Gastroesophageal sphincter (tissue), 3 donors: ENCODE data around the gene NADK2.

Experiments
- POLR2A ChIP-seq, 2 donors: fragments of 450-650 bp; IDR thresholded peaks; one replicate each; pipeline ENCODE4 v1.6.1; 2017; ENCODE audit warnings: antibody characterized with exemption in 2 of 2, mild to moderate bottlenecking in 2 of 2, moderate library complexity in 1 of 2
- TF ChIP-seq, protein P1 (sequence below), 4 experiments: fragments of 200-600 bp in 2 of 4; fragments of 450-650 bp in 2 of 4; sonication (generic) in 1 of 4; IDR thresholded peaks; one replicate each; pipeline ENCODE4 v1.5.1; 2017 to 2019; ENCODE audit warnings: antibody characterized with exemption in 4 of 4, mild to moderate bottlenecking in 2 of 4, moderate library complexity in 2 of 4

DNA sequence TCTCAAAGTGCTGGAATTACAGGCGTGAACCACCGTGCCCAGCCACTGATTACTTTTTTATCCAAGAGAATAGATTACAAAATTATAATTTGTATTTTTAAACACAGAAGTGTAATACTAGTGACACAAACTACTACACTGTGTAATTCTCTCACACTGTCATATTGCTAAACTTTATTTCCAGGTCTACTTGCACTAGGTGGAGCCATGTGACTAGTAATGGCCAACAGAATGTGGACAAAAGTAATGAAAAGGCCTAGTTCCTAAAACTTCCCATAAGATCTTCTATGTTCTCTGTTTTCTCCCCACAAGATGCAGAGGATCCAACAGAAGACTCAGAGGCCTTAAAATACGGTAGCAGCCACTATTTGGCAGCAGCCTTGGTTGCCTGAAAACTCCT lies 27.3 kb downstream of the NADK2 start:
- TF ChIP-seq, protein P1, sequence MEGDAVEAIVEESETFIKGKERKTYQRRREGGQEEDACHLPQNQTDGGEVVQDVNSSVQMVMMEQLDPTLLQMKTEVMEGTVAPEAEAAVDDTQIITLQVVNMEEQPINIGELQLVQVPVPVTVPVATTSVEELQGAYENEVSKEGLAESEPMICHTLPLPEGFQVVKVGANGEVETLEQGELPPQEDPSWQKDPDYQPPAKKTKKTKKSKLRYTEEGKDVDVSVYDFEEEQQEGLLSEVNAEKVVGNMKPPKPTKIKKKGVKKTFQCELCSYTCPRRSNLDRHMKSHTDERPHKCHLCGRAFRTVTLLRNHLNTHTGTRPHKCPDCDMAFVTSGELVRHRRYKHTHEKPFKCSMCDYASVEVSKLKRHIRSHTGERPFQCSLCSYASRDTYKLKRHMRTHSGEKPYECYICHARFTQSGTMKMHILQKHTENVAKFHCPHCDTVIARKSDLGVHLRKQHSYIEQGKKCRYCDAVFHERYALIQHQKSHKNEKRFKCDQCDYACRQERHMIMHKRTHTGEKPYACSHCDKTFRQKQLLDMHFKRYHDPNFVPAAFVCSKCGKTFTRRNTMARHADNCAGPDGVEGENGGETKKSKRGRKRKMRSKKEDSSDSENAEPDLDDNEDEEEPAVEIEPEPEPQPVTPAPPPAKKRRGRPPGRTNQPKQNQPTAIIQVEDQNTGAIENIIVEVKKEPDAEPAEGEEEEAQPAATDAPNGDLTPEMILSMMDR (IDR thresholded peaks at IDR 0.05): peak in 2 of 4 experiments; percentile 20 to 37
- no peak for TF ChIP-seq POLR2A (IDR thresholded peaks at IDR 0.05)
